ENCODE measurements around the gene TCP1. TPM values are rescaled to one million over a fixed set of nuclear protein-coding genes. Genes with fewer than 3 reads are reported as not detected.

The TCP1 gene
- polyA plus RNA-seq, 4 donors = 67.8 to 215 (median 89.8) TPM

DNA sequence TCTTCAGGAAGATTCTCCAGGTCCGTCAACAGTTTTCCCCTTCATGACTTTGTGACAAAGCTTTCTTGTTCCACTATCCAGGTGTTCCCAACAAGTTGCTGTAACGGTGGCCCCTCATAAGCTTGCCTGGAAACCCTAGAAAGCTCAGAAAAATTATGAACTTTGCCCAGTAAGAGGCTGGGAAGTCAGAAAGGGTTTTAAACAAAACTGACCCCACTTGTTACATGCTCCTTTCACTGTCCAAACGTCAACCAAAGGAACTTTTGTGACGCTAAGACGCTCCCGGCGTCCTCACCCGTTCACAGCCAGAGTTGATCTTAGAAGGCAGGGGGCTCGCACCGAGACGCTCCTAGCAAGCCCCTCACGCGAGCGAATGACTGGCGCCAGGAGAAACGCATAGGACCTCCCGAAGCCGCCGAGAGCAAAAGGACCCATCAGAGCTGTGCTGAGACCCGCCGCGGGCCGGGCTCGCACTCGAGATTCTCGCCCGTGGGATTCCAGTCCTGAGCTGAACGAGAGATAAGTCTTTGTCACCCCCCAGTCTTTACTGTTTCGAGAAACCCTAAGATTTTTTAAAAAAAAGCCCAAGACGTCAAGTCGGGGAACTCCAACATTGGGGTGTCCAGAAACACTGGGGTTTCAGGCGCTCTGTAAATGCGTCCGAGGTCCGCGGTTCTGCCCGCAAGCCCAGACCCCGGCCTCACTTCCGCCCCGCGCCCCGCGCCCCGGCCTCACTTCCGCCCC is 28.1 kb downstream of the TCP1 start:
- H3K36me3 ChIP-seq (ENCODE audit: control insufficient read depth in 3 of 3, insufficient read depth in 2 of 3, low read depth in 1 of 3, low read length in 3 of 3) = peaks cover 6 to 32% (median 9%) of the 10 kb centered on the region in 3 donors
- no peaks in the 10 kb centered on the region for H3K9me3 ChIP-seq (ENCODE audit: control insufficient read depth in 2 of 2, insufficient read depth in 1 of 2, low read depth in 1 of 2, low read length in 1 of 2)
- H3K4me3 ChIP-seq (ENCODE audit: low read depth in 1 of 3, low read length in 3 of 3) = peak overlapping the region; percentile 63 to 95 (median 85)
- H3K27me3 ChIP-seq (ENCODE audit: control insufficient read depth in 3 of 3, insufficient read depth in 3 of 3, low read length in 3 of 3) = no peaks in the 10 kb centered on the region
- peak; percentile 24 to 59 for DNase-seq
- H3K27ac ChIP-seq (ENCODE audit: low read depth in 1 of 3, low read length in 2 of 3) = peak overlapping the region; percentile 79 to 99 (median 95)
- peaks cover 0 to 15% (median 5%) of the 10 kb centered on the region in 3 donors for H3K4me1 ChIP-seq (ENCODE audit: control insufficient read depth in 3 of 3, insufficient read depth in 2 of 3, low read depth in 1 of 3, low read length in 2 of 3)
- 4 to 7% (median 4%) methylated on average over 42 to 45 of the region's 45 CpGs for WGBS, 3 donors
- no peak for FAIRE-seq

GRCh38 chr6:159760602-159761057 is 28.8 kb downstream of the TCP1 start:
- H3K36me3 ChIP-seq (ENCODE audit: control insufficient read depth in 3 of 3, insufficient read depth in 2 of 3, low read depth in 1 of 3, low read length in 3 of 3) = peaks cover 6 to 32% (median 9%) of the 10 kb centered on the region in 3 donors
- H3K4me3 ChIP-seq (ENCODE audit: low read depth in 1 of 3, low read length in 3 of 3) = peak overlapping the region in 1 of 3 donors; percentile 95
- H3K27me3 ChIP-seq (ENCODE audit: control insufficient read depth in 3 of 3, insufficient read depth in 3 of 3, low read length in 3 of 3) = no peaks in the 10 kb centered on the region
- H3K9me3 ChIP-seq (ENCODE audit: control insufficient read depth in 2 of 2, insufficient read depth in 1 of 2, low read depth in 1 of 2, low read length in 1 of 2) = no peaks in the 10 kb centered on the region
- DNase-seq (no peak), FAIRE-seq (no peak)
- WGBS, 3 donors = 60 to 66% (median 61%) methylated on average over 3 of the region's 3 CpGs
- peaks cover 0 to 15% (median 5%) of the 10 kb centered on the region in 3 donors for H3K4me1 ChIP-seq (ENCODE audit: control insufficient read depth in 3 of 3, insufficient read depth in 2 of 3, low read depth in 1 of 3, low read length in 2 of 3)
- H3K27ac ChIP-seq (ENCODE audit: low read depth in 1 of 3, low read length in 2 of 3) = peak overlapping the region in 2 of 3 donors; percentile 95 to 99

DNA sequence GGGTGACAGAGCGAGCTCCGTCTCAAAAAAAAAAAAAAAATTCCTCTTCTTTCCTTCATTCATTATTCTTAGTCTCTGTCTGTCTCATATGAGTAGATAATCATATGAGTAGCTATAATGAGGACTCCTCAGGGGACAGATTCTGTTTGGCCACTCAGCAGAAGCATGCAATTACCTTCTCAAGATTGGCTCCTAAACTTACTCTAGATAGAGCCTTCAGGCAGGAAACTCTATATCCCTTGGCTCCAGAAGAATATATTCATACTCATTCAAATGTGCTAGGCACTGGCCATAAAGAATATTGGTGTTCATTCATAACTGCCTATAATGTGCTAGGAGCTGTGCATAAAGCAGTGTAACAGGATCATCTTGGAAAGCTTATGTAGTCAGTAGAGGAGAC is 29.8 kb downstream of the TCP1 start:
- Histone ChIP-seq H3K4me3 (ENCODE audit: low read depth in 1 of 3, low read length in 3 of 3) (no peak overlapping the region), H3K27me3 (ENCODE audit: control insufficient read depth in 3 of 3, insufficient read depth in 3 of 3, low read length in 3 of 3) (no peaks in the 10 kb centered on the region), H3K9me3 (ENCODE audit: control insufficient read depth in 2 of 2, insufficient read depth in 1 of 2, low read depth in 1 of 2, low read length in 1 of 2) (no peaks in the 10 kb centered on the region), H3K4me1 (ENCODE audit: control insufficient read depth in 3 of 3, insufficient read depth in 2 of 3, low read depth in 1 of 3, low read length in 2 of 3) (peaks cover 0 to 15% (median 5%) of the 10 kb centered on the region in 3 donors), H3K27ac (ENCODE audit: low read depth in 1 of 3, low read length in 2 of 3) (no peak overlapping the region), H3K36me3 (ENCODE audit: control insufficient read depth in 3 of 3, insufficient read depth in 2 of 3, low read depth in 1 of 3, low read length in 3 of 3) (peaks cover 8 to 30% (median 14%) of the 10 kb centered on the region in 3 donors)
- DNase-seq (no peak), FAIRE-seq (no peak)
- 28 to 33% methylated on average over 1 to 2 of the region's 2 CpGs; no CpG with 5 or more reads in 1 of the 3 donors for WGBS, 3 donors

DNA sequence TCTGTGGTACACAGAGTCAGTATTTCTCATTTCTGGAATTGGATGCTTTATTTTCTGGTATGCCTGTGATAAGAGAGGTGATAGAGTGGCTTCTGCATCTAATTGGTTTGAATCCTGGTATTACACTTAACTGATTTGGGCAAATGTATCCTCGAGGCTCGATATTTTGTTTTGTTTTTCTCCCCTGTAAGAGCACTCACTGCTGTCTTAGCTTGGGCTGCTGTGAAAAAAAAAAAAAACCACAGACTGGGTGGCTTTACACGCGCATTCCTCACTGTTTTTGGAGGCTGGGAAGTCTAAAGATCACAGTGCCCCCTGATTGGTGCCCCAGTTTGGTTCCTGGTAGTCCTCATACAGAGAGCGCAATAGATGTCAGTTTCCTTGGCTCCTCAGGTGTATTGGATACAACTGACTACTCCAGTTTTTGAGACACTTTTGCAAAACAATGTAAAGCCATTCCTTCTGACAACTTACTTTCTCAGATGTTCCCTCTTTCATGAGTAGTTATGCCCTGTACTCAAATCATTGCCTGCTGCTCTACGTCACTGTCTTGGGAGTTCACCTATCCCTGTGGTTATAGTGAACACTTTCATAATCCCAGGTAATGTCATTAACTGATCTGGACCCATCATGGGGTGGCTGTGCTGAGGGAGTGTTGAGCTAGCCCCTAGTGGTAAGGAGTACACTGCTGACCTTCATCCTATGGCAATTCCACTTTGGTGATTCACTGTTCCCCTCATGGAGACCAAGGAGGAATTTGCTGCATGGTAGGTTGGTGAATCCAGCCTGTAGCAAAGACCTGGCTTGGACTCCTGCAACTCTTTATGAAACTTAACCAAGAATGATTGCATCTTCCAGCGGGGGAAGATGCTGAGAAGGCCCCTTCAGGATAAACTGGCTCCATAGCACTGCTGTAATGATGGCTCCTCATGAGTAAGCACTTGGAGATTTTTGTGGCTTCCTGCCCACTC is 31.1 kb downstream of the TCP1 start:
- Histone ChIP-seq H3K27ac (ENCODE audit: low read depth in 1 of 3, low read length in 2 of 3) (no peak overlapping the region), H3K4me3 (ENCODE audit: low read depth in 1 of 3, low read length in 3 of 3) (no peak overlapping the region), H3K4me1 (ENCODE audit: control insufficient read depth in 3 of 3, insufficient read depth in 2 of 3, low read depth in 1 of 3, low read length in 2 of 3) (peaks cover 0 to 15% (median 5%) of the 10 kb centered on the region in 3 donors), H3K9me3 (ENCODE audit: control insufficient read depth in 2 of 2, insufficient read depth in 1 of 2, low read depth in 1 of 2, low read length in 1 of 2) (no peaks in the 10 kb centered on the region), H3K36me3 (ENCODE audit: control insufficient read depth in 3 of 3, insufficient read depth in 2 of 3, low read depth in 1 of 3, low read length in 3 of 3) (peaks cover 8 to 24% (median 18%) of the 10 kb centered on the region in 3 donors), H3K27me3 (ENCODE audit: control insufficient read depth in 3 of 3, insufficient read depth in 3 of 3, low read length in 3 of 3) (no peaks in the 10 kb centered on the region)
- WGBS, 3 donors = 90 to 94% (median 91%) methylated on average over 7 of the region's 7 CpGs
- FAIRE-seq (no peak), DNase-seq (no peak)

GRCh38 chr6:159756508-159756907 is 32.9 kb downstream of the TCP1 start:
- H3K36me3 ChIP-seq (ENCODE audit: control insufficient read depth in 3 of 3, insufficient read depth in 2 of 3, low read depth in 1 of 3, low read length in 3 of 3) = peaks cover 8 to 26% (median 24%) of the 10 kb centered on the region in 3 donors
- DNase-seq (no peak), FAIRE-seq (no peak)
- no peak overlapping the region for H3K4me3 ChIP-seq (ENCODE audit: low read depth in 1 of 3, low read length in 3 of 3)
- WGBS, 3 donors = 92 to 94% (median 94%) methylated on average over 4 of the region's 4 CpGs
- H3K4me1 ChIP-seq (ENCODE audit: control insufficient read depth in 3 of 3, insufficient read depth in 2 of 3, low read depth in 1 of 3, low read length in 2 of 3) = peaks cover 0 to 10% (median 5%) of the 10 kb centered on the region in 3 donors
- no peaks in the 10 kb centered on the region for H3K9me3 ChIP-seq (ENCODE audit: control insufficient read depth in 2 of 2, insufficient read depth in 1 of 2, low read depth in 1 of 2, low read length in 1 of 2)
- H3K27ac ChIP-seq (ENCODE audit: low read depth in 1 of 3, low read length in 2 of 3) = no peak overlapping the region
- H3K27me3 ChIP-seq (ENCODE audit: control insufficient read depth in 3 of 3, insufficient read depth in 3 of 3, low read length in 3 of 3) = no peaks in the 10 kb centered on the region

DNA sequence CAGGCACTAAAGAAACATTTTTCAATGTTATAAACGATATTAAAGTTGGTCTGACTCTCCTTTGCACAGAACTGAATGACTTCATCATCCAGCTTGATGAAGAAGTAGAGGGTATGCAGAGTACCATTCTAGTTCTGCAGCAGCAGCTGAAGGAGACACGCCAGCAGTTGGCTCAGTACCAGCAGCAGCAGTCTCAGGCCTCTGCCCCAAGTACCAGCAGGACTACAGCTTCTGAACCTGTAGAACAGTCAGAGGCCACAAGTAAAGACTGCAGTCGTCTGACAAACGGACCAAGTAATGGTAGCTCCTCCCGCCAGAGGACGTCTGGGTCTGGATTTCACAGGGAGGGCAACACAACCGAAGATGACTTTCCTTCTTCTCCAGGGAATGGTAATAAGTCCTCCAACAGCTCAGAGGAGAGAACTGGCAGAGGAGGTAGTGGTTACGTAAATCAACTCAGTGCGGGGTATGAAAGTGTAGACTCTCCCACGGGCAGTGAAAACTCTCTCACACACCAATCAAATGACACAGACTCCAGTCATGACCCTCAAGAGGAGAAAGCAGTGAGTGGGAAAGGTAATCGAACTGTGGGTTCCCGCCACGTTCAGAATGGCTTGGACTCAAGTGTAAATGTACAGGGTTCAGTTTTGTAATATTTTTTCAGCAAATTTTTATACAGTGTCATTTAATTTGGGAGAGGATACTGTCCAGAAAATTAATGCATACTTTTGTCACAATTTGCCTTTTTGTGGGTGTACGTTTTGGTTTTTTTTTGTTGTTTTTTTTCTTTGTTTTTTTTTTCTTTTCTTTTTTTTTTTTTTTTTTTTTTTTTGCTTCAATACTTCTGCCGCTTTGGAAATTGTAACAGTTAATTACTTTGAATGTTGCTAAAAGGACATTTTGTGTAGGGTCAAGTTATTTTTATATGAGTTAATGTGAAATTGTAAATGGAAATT is 34.2 kb downstream of the TCP1 start:
- no peak overlapping the region for H3K27ac ChIP-seq (ENCODE audit: low read depth in 1 of 3, low read length in 2 of 3)
- 78 to 82% (median 78%) methylated on average over 15 of the region's 15 CpGs for WGBS, 3 donors
- H3K4me3 ChIP-seq (ENCODE audit: low read depth in 1 of 3, low read length in 3 of 3) = no peak overlapping the region
- H3K27me3 ChIP-seq (ENCODE audit: control insufficient read depth in 3 of 3, insufficient read depth in 3 of 3, low read length in 3 of 3) = no peaks in the 10 kb centered on the region
- no peak for FAIRE-seq
- DNase-seq = no peak
- H3K36me3 ChIP-seq (ENCODE audit: control insufficient read depth in 3 of 3, insufficient read depth in 2 of 3, low read depth in 1 of 3, low read length in 3 of 3) = peaks cover 8 to 31% (median 27%) of the 10 kb centered on the region in 3 donors
- no peaks in the 10 kb centered on the region for H3K9me3 ChIP-seq (ENCODE audit: control insufficient read depth in 2 of 2, insufficient read depth in 1 of 2, low read depth in 1 of 2, low read length in 1 of 2)
- H3K4me1 ChIP-seq (ENCODE audit: control insufficient read depth in 3 of 3, insufficient read depth in 2 of 3, low read depth in 1 of 3, low read length in 2 of 3) = peaks cover 0 to under 1% (median 0%) of the 10 kb centered on the region in 3 donors

- Histone ChIP-seq H3K9me3 (ENCODE audit: control insufficient read depth in 2 of 2, insufficient read depth in 1 of 2, low read depth in 1 of 2, low read length in 1 of 2) (no peaks in the 10 kb centered on the region), H3K36me3 (ENCODE audit: control insufficient read depth in 3 of 3, insufficient read depth in 2 of 3, low read depth in 1 of 3, low read length in 3 of 3) (peaks cover 8 to 31% (median 27%) of the 10 kb centered on the region in 3 donors), H3K4me1 (ENCODE audit: control insufficient read depth in 3 of 3, insufficient read depth in 2 of 3, low read depth in 1 of 3, low read length in 2 of 3) (no peaks in the 10 kb centered on the region), H3K27ac (ENCODE audit: low read depth in 1 of 3, low read length in 2 of 3) (no peak overlapping the region), H3K27me3 (ENCODE audit: control insufficient read depth in 3 of 3, insufficient read depth in 3 of 3, low read length in 3 of 3) (no peaks in the 10 kb centered on the region), H3K4me3 (ENCODE audit: low read depth in 1 of 3, low read length in 3 of 3) (no peak overlapping the region)
- no peak for FAIRE-seq
- DNase-seq = no peak
- whole genome bisulfite sequencing, 3 donors = 85 to 87% (median 87%) methylated on average over 2 of the region's 2 CpGs
Measured at GRCh38 chr6:159754401-159754800, 35.0 kb downstream of the TCP1 start.

Measured in small intestine (tissue), 7 donors.